ENCODE measurements around the gene LRRC36.

- no peak for TF ChIP-seq ZNF830 (tag by site-specific recombination; IDR thresholded peaks at IDR 0.05; ENCODE audit: low read depth)
- TF ChIP-seq ZNF16 (tag by site-specific recombination; IDR thresholded peaks at IDR 0.05; ENCODE audit: low read depth) = no peak
- TF ChIP-seq, protein P1, sequence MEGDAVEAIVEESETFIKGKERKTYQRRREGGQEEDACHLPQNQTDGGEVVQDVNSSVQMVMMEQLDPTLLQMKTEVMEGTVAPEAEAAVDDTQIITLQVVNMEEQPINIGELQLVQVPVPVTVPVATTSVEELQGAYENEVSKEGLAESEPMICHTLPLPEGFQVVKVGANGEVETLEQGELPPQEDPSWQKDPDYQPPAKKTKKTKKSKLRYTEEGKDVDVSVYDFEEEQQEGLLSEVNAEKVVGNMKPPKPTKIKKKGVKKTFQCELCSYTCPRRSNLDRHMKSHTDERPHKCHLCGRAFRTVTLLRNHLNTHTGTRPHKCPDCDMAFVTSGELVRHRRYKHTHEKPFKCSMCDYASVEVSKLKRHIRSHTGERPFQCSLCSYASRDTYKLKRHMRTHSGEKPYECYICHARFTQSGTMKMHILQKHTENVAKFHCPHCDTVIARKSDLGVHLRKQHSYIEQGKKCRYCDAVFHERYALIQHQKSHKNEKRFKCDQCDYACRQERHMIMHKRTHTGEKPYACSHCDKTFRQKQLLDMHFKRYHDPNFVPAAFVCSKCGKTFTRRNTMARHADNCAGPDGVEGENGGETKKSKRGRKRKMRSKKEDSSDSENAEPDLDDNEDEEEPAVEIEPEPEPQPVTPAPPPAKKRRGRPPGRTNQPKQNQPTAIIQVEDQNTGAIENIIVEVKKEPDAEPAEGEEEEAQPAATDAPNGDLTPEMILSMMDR (tag by site-specific recombination; IDR thresholded peaks at IDR 0.05) = no peak
- TF ChIP-seq ZBTB49 (tag by site-specific recombination; IDR thresholded peaks at IDR 0.05; ENCODE audit: low read depth) = no peak
- TF ChIP-seq ZNF274 (IDR thresholded peaks at IDR 0.05; ENCODE audit: low read length) = no peak
- no peak for TF ChIP-seq ZNF274 (tag by site-specific recombination; IDR thresholded peaks at IDR 0.05; ENCODE audit: borderline replicate concordance)
- TF ChIP-seq ZNF561 (tag by site-specific recombination; IDR thresholded peaks at IDR 0.05; ENCODE audit: borderline replicate concordance) = no peak
Measured at GRCh38 chr16:67400901-67401300, 74.3 kb downstream of the LRRC36 start.
